Neural progenitor cell (in vitro differentiated cells): ENCODE measurements around the gene CCDC6. TPM values are rescaled to one million over a fixed set of nuclear protein-coding genes. Genes with fewer than 3 reads are reported as not detected.
"Not testable (repeated sequence)": the region's sequence is repeated elsewhere in the genome, so short reads cannot be mapped to it uniquely, and the experiment has no call there.

Experiments used
- DNase-seq: peaks from one replicate; pipeline ENCODE4 v3.0.0-alpha.2; 2016; ENCODE audit warnings: low spot score
- H2AFZ ChIP-seq: fragments of 200-600 bp; sonication (generic); replicated peaks from 2 replicates; pipeline ENCODE4 v1.6.1; 2016; ENCODE audit warnings: antibody characterized with exemption
- H3F3A ChIP-seq: fragments of 200-600 bp; sonication (generic); 2 replicates; pipeline ENCODE4 v1.6.1; 2016; ENCODE audit warnings: antibody characterized with exemption, low read depth
- H3K27ac ChIP-seq: fragments of 200-600 bp; sonication (generic); 2 replicates; pipeline ENCODE4 v1.5.1; 2016; ENCODE audit warnings: mild to moderate bottlenecking
- H3K27me3 ChIP-seq: fragments of 200-600 bp; sonication (generic); 2 replicates; pipeline ENCODE4 v1.6.1; 2016; ENCODE audit warnings: mild to moderate bottlenecking, moderate library complexity
- H3K36me3 ChIP-seq: fragments of 200-600 bp; sonication (generic); 2 replicates; pipeline ENCODE4 v1.5.1; 2016
- H3K4me1 ChIP-seq: fragments of 200-600 bp; sonication (generic); 2 replicates; pipeline ENCODE4 v1.6.1; 2016; ENCODE audit warnings: mixed run types
- H3K4me2 ChIP-seq: fragments of 200-600 bp; sonication (generic); 2 replicates; pipeline ENCODE4 v1.6.1; 2016
- H3K4me3 ChIP-seq: fragments of 200-600 bp; sonication (generic); 2 replicates; pipeline ENCODE4 v1.5.1; 2016
- H3K79me2 ChIP-seq: fragments of 200-600 bp; sonication (generic); 2 replicates; pipeline ENCODE4 v1.6.1; 2016; ENCODE audit warnings: low read depth
- H3K9ac ChIP-seq: fragments of 200-600 bp; sonication (generic); 2 replicates; pipeline ENCODE4 v1.6.1; 2016
- H3K9me3 ChIP-seq: fragments of 200-600 bp; sonication (generic); 2 replicates; pipeline ENCODE4 v1.5.1; 2016; ENCODE audit warnings: low read depth
- H4K20me1 ChIP-seq: fragments of 200-600 bp; sonication (generic); 2 replicates; pipeline ENCODE4 v1.6.1; 2016; ENCODE audit warnings: low read depth
- H3K27ac Mint-ChIP-seq: 3 replicates; pipeline ENCODE4 v1.8.0; 2021; ENCODE audit warnings: mixed read lengths
- H3K27me3 Mint-ChIP-seq: 2 replicates; pipeline ENCODE4 v1.8.0; 2022; ENCODE audit warnings: low read depth, mild to moderate bottlenecking, inconsistent platforms, moderate library complexity, mixed read lengths; ENCODE audit not compliant: insufficient read depth
- H3K36me3 Mint-ChIP-seq: 3 replicates; pipeline ENCODE4 v1.8.0; 2021; ENCODE audit warnings: mixed read lengths
- H3K4me1 Mint-ChIP-seq: 3 replicates; pipeline ENCODE4 v1.8.0; 2021; ENCODE audit warnings: mixed read lengths
- H3K4me3 Mint-ChIP-seq: 3 replicates; pipeline ENCODE4 v1.8.0; 2021; ENCODE audit warnings: mild to moderate bottlenecking, moderate library complexity, mixed read lengths
- H3K9me3 Mint-ChIP-seq: 3 replicates; pipeline ENCODE4 v1.8.0; 2020; ENCODE audit warnings: mixed read lengths
- EZH2 ChIP-seq: fragments of 200-600 bp; sonication (generic); IDR thresholded peaks from 2 replicates; pipeline ENCODE4 v1.6.1; 2017; ENCODE audit warnings: antibody characterized with exemption, mild to moderate bottlenecking, moderate library complexity
- EZH2phosphoT487 ChIP-seq: fragments of 200-600 bp; sonication (generic); IDR thresholded peaks from 2 replicates; pipeline ENCODE4 v1.6.1; 2017; ENCODE audit warnings: antibody characterized with exemption
- total RNA-seq: library from RNA; depleted of rRNA; stranded (reverse); fragments of >200 nt; gene quantifications from 2 replicates; pipeline ENCODE4 v1.2.3, GENCODE V29; 2015; ENCODE audit warnings: low replicate concordance
- TF ChIP-seq, protein P1 (sequence below): fragments of 200-600 bp; sonication (generic); IDR thresholded peaks from 2 replicates; pipeline ENCODE4 v1.5.1; 2017; ENCODE audit warnings: antibody characterized with exemption, mild to moderate bottlenecking

Gene CCDC6
- total RNA-seq, 1 donor from 2014 or later = 29.4 TPM

GRCh38 chr10:59877191-59877671 is 29.1 kb downstream of the CCDC6 start:
- H3K27ac ChIP-seq = no peak overlapping the region
- peaks cover 27% of the 10 kb centered on the region for H4K20me1 ChIP-seq
- H3F3A ChIP-seq = no peaks in the 10 kb centered on the region
- peaks cover 96% of the 10 kb centered on the region for H3K79me2 ChIP-seq
- no peaks in the 10 kb centered on the region for H3K27me3 ChIP-seq
- Mint-ChIP-seq H3K36me3 (peaks cover 11% of the 10 kb centered on the region), H3K27me3 (no peaks in the 10 kb centered on the region), H3K9me3 (peaks cover 7% of the 10 kb centered on the region), H3K27ac (no peak overlapping the region), H3K4me1 (no peaks in the 10 kb centered on the region), H3K4me3 (no peak overlapping the region)
- H3K4me1 ChIP-seq = peaks cover 16% of the 10 kb centered on the region
- TF ChIP-seq, protein P1, sequence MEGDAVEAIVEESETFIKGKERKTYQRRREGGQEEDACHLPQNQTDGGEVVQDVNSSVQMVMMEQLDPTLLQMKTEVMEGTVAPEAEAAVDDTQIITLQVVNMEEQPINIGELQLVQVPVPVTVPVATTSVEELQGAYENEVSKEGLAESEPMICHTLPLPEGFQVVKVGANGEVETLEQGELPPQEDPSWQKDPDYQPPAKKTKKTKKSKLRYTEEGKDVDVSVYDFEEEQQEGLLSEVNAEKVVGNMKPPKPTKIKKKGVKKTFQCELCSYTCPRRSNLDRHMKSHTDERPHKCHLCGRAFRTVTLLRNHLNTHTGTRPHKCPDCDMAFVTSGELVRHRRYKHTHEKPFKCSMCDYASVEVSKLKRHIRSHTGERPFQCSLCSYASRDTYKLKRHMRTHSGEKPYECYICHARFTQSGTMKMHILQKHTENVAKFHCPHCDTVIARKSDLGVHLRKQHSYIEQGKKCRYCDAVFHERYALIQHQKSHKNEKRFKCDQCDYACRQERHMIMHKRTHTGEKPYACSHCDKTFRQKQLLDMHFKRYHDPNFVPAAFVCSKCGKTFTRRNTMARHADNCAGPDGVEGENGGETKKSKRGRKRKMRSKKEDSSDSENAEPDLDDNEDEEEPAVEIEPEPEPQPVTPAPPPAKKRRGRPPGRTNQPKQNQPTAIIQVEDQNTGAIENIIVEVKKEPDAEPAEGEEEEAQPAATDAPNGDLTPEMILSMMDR = no peak
- TF ChIP-seq EZH2 (no peak), EZH2phosphoT487 (no peak)
- DNase-seq = no peak
- no peak overlapping the region for H3K4me3 ChIP-seq
- H3K4me2 ChIP-seq = no peak overlapping the region
- H3K9ac ChIP-seq = no peak overlapping the region
- no peak overlapping the region for H2AFZ ChIP-seq
- no peaks in the 10 kb centered on the region for H3K9me3 ChIP-seq
- H3K36me3 ChIP-seq = no peaks in the 10 kb centered on the region

DNA sequence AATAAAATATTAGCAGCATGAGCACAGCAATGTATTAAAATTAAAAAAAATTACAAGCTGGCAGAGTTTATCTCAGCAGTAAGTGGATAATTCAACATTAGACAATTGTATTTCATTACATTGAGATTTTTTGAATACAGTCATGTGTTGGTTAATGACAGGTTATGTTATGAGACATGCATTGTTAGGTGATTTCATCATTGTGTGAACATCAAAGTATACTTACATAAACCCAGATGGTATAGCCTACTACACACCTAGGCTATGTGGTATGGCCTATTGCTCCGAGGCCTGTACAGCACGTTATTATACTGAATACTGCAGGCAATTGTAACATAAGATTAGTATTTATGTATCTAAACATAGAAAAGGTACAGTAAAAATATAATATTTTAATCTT is 29.7 kb downstream of the CCDC6 start:
- Histone ChIP-seq H3K4me2 (no peak overlapping the region), H3K27me3 (no peaks in the 10 kb centered on the region), H3K36me3 (no peaks in the 10 kb centered on the region), H3K9me3 (no peaks in the 10 kb centered on the region), H3K9ac (no peak overlapping the region), H2AFZ (no peak overlapping the region), H3K4me3 (no peak overlapping the region), H3K27ac (no peak overlapping the region), H4K20me1 (peaks cover 33% of the 10 kb centered on the region), H3F3A (no peaks in the 10 kb centered on the region), H3K79me2 (peaks cover 100% of the 10 kb centered on the region), H3K4me1 (peaks cover 20% of the 10 kb centered on the region)
- peaks cover 11% of the 10 kb centered on the region for H3K36me3 Mint-ChIP-seq
- no peaks in the 10 kb centered on the region for H3K27me3 Mint-ChIP-seq
- H3K4me3 Mint-ChIP-seq = no peak overlapping the region
- H3K27ac Mint-ChIP-seq = no peak overlapping the region
- DNase-seq = no peak
- H3K4me1 Mint-ChIP-seq = no peaks in the 10 kb centered on the region
- no peak for TF ChIP-seq EZH2
- TF ChIP-seq, protein P1 = no peak
- TF ChIP-seq EZH2phosphoT487 = no peak
- peaks cover 7% of the 10 kb centered on the region for H3K9me3 Mint-ChIP-seq

DNA sequence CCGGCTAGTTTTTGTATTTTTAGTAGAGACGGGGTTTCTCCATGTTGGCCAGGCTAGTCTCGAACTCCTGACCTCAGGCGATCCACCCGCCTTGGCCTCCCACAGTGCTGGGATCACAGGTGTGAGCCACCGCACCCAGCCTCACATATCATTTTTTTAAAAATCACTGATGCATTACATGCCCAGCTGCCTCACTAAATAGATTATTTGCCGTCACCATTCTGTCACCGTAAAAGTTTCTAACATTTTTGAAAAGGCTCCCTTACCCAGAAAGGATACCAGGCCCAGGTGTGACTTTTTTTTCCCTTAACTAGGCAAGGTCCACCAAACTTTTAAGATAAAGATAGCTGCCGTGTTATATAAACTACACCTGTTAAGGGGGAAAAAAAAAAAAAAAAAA is 30.1 kb downstream of the CCDC6 start:
- H3K4me3 ChIP-seq, H3K27me3 Mint-ChIP-seq, H3K4me3 Mint-ChIP-seq, H3K36me3 ChIP-seq, H3K9me3 Mint-ChIP-seq, H3K4me2 ChIP-seq, DNase-seq, H3K27ac ChIP-seq, H3K27me3 ChIP-seq, H3K4me1 Mint-ChIP-seq, H2AFZ ChIP-seq, H3K27ac Mint-ChIP-seq, H3F3A ChIP-seq, H3K9me3 ChIP-seq, H3K9ac ChIP-seq: not testable (repeated sequence)
- H3K79me2 ChIP-seq = peaks cover 100% of the 10 kb centered on the region
- peaks cover 11% of the 10 kb centered on the region for H3K36me3 Mint-ChIP-seq
- peaks cover 15% of the 10 kb centered on the region for H3K4me1 ChIP-seq
- H4K20me1 ChIP-seq = peaks cover 37% of the 10 kb centered on the region

GRCh38 chr10:59873896-59874295 is 32.5 kb downstream of the CCDC6 start:
- peaks cover 6% of the 10 kb centered on the region for H3K27me3 Mint-ChIP-seq
- no peak overlapping the region for H3K4me3 Mint-ChIP-seq
- no peaks in the 10 kb centered on the region for H3F3A ChIP-seq
- no peaks in the 10 kb centered on the region for H3K9me3 ChIP-seq
- no peaks in the 10 kb centered on the region for H3K4me1 Mint-ChIP-seq
- no peak overlapping the region for H3K4me2 ChIP-seq
- H3K27ac Mint-ChIP-seq = no peak overlapping the region
- H3K79me2 ChIP-seq = peaks cover 100% of the 10 kb centered on the region
- DNase-seq = no peak
- no peak overlapping the region for H3K4me3 ChIP-seq
- no peaks in the 10 kb centered on the region for H3K36me3 ChIP-seq
- H3K9ac ChIP-seq = no peak overlapping the region
- no peaks in the 10 kb centered on the region for H3K27me3 ChIP-seq
- H3K9me3 Mint-ChIP-seq = peaks cover 2% of the 10 kb centered on the region
- TF ChIP-seq EZH2phosphoT487 = no peak
- no peak for TF ChIP-seq EZH2
- TF ChIP-seq, protein P1 = no peak
- H3K4me1 ChIP-seq = peaks cover 5% of the 10 kb centered on the region
- H3K27ac ChIP-seq = no peak overlapping the region
- H4K20me1 ChIP-seq = peaks cover 42% of the 10 kb centered on the region
- H3K36me3 Mint-ChIP-seq = peaks cover 5% of the 10 kb centered on the region
- no peak overlapping the region for H2AFZ ChIP-seq
